HG02885 (cell line): Measurements from ENCODE around the gene BNC2.

Source experiments
- ATAC-seq: cut with Tn5 transposase; IDR thresholded peaks from one replicate; pipeline ENCODE4 v1.9.1; 2021; ENCODE audit warnings: mild to moderate bottlenecking; ENCODE audit not compliant: unreplicated experiment, poor library complexity

BNC2 gene

GRCh38 chr9:16615451-16615850, 255.0 kb downstream of the BNC2 start:
- ATAC-seq, result no peak

GRCh38 chr9:16613605-16614004, 256.9 kb downstream of the BNC2 start:
- ATAC-seq, result no peak

GRCh38 chr9:16613051-16613450, 257.4 kb downstream of the BNC2 start:
- no peak for ATAC-seq

- ATAC-seq, result no peak
These were observed 257.8 kb downstream of the BNC2 start for GRCh38 chr9:16612627-16613026.

- no peak for ATAC-seq
These were observed 258.5 kb downstream of the BNC2 start for GRCh38 chr9:16611983-16612382.

- no peak for ATAC-seq
These were observed 259.5 kb downstream of the BNC2 start for GRCh38 chr9:16611001-16611400.

GRCh38 chr9:16610538-16610937, 259.9 kb downstream of the BNC2 start:
- no peak for ATAC-seq

GRCh38 chr9:16608906-16609305, 261.6 kb downstream of the BNC2 start:
- ATAC-seq, result no peak

GRCh38 chr9:16602494-16602893, 268.0 kb downstream of the BNC2 start:
- ATAC-seq, result no peak

GRCh38 chr9:16601991-16602390, 268.5 kb downstream of the BNC2 start:
- ATAC-seq, result no peak

- ATAC-seq, result no peak
These were observed 272.2 kb downstream of the BNC2 start for GRCh38 chr9:16598316-16598715.

- ATAC-seq, result no peak
These were observed 273.3 kb downstream of the BNC2 start for GRCh38 chr9:16597136-16597535.

GRCh38 chr9:16595227-16595626, 275.2 kb downstream of the BNC2 start:
- ATAC-seq, result no peak

- ATAC-seq, result no peak
These were observed 275.7 kb downstream of the BNC2 start for GRCh38 chr9:16594787-16595186.

GRCh38 chr9:16593746-16594145, 276.7 kb downstream of the BNC2 start:
- ATAC-seq, result no peak

- no peak for ATAC-seq
These were observed 279.4 kb downstream of the BNC2 start for GRCh38 chr9:16591092-16591491.

- no peak for ATAC-seq
These were observed 284.9 kb downstream of the BNC2 start for GRCh38 chr9:16585591-16585990.

GRCh38 chr9:16579872-16580432, 290.5 kb downstream of the BNC2 start:
- no peak for ATAC-seq

GRCh38 chr9:16575986-16576245, 294.6 kb downstream of the BNC2 start:
- ATAC-seq, result no peak

- no peak for ATAC-seq
These were observed 295.1 kb downstream of the BNC2 start for GRCh38 chr9:16575142-16575985.

- ATAC-seq, result no peak
These were observed 298.3 kb downstream of the BNC2 start for GRCh38 chr9:16572005-16572734.
